IMR-90 (cell line): Measurements from ENCODE around the gene HOXD3. TPM values are rescaled to one million over a fixed set of nuclear protein-coding genes. Genes with fewer than 3 reads are reported as not detected.

Source experiments
- ATAC-seq: fragments of 200-7000 bp; cut with Tn5 transposase; 2 replicates; pipeline ENCODE4 v1.9.1; 2020; ENCODE audit warnings: low read depth, mild to moderate bottlenecking, moderate library complexity
- BruUV-seq: library from RNA; stranded (reverse); fragments of 400-500 nt; replicated peaks from 2 replicates; lab custom pipeline; 2021; lab: Mats Ljungman, UMichigan
- CTCF ChIA-PET: fragments of 300-600 bp; formaldehyde crosslinking; extraction: SDS; loops from one replicate; lab custom pipeline; 2021; ENCODE audit warnings: antibody characterized with exemption; lab: Yijun Ruan, JAX
- POLR2A ChIA-PET: fragments of 300-600 bp; sonication (Branson Sonifier 250); formaldehyde crosslinking; loops from one replicate; lab custom pipeline; 2022; ENCODE audit warnings: antibody characterized with exemption; ENCODE audit not compliant: unreplicated experiment; lab: Charles Lee
- DNase-seq: peaks from one replicate; pipeline ENCODE4 v3.0.0; 2013
- H2AFZ ChIP-seq: replicated peaks from 2 replicates; pipeline ENCODE3; 2013; ENCODE audit warnings: low read length, mild to moderate bottlenecking; ENCODE audit not compliant: poor library complexity
- H2AK5ac ChIP-seq: 2 replicates; pipeline ENCODE4 v1.6.1; 2013; ENCODE audit warnings: low read depth, low read length, inconsistent platforms
- H2AK9ac ChIP-seq: replicated peaks from 2 replicates; pipeline ENCODE3; 2013; ENCODE audit warnings: mild to moderate bottlenecking, low read depth, low read length, moderate library complexity; ENCODE audit not compliant: poor library complexity
- H2BK120ac ChIP-seq: 2 replicates; pipeline ENCODE4 v1.6.1; 2013; ENCODE audit warnings: low read depth, low read length, inconsistent platforms
- H2BK15ac ChIP-seq: 3 replicates; pipeline ENCODE4 v1.6.1; 2013; ENCODE audit warnings: low read depth, low read length, inconsistent platforms
- H2BK20ac ChIP-seq: 2 replicates; pipeline ENCODE4 v1.6.1; 2013; ENCODE audit warnings: low read depth, mild to moderate bottlenecking, inconsistent platforms, low read length, moderate library complexity
- H2BK5ac ChIP-seq: 2 replicates; pipeline ENCODE4 v1.6.1; 2013; ENCODE audit warnings: mild to moderate bottlenecking, low read depth, low read length, inconsistent platforms; ENCODE audit not compliant: poor library complexity, severe bottlenecking
- H3K14ac ChIP-seq: replicated peaks from 2 replicates; pipeline ENCODE4 v1.6.1; 2013; ENCODE audit warnings: low read depth, low read length, inconsistent platforms
- H3K18ac ChIP-seq: 2 replicates; pipeline ENCODE4 v1.6.1; 2013; ENCODE audit warnings: low read depth, low read length, control low read depth
- H3K23ac ChIP-seq: 2 replicates; pipeline ENCODE4 v1.6.1; 2013; ENCODE audit warnings: low read depth, low read length, inconsistent platforms
- H3K27ac ChIP-seq: 2 replicates; pipeline ENCODE4 v1.5.1; 2013; ENCODE audit warnings: mild to moderate bottlenecking, control low read depth, low read length; ENCODE audit not compliant: insufficient read depth
- H3K27me3 ChIP-seq: 2 replicates; pipeline ENCODE4 v1.6.1; 2013; ENCODE audit warnings: low read length; ENCODE audit not compliant: control insufficient read depth, insufficient read depth
- H3K36me3 ChIP-seq: 2 replicates; pipeline ENCODE4 v1.6.1; 2013; ENCODE audit warnings: low read length, mixed read lengths; ENCODE audit not compliant: control insufficient read depth, insufficient read depth
- H3K4ac ChIP-seq: 2 replicates; pipeline ENCODE4 v1.6.1; 2013; ENCODE audit warnings: low read depth, low read length, inconsistent platforms
- H3K4me1 ChIP-seq: 2 replicates; pipeline ENCODE4 v1.6.1; 2013; ENCODE audit warnings: low read length, mixed read lengths; ENCODE audit not compliant: control insufficient read depth, insufficient read depth
- H3K4me2 ChIP-seq: 2 replicates; pipeline ENCODE4 v1.6.1; 2013; ENCODE audit warnings: low read depth, mild to moderate bottlenecking, control low read depth, low read length, moderate library complexity
- H3K4me3 ChIP-seq: 2 replicates; pipeline ENCODE4 v1.5.1; 2013; ENCODE audit warnings: low read depth, mild to moderate bottlenecking, control low read depth, low read length, moderate library complexity; ENCODE audit not compliant: insufficient read depth
- H3K56ac ChIP-seq: 2 replicates; pipeline ENCODE4 v1.6.1; 2013; ENCODE audit warnings: low read length, inconsistent platforms; ENCODE audit not compliant: insufficient read depth; ENCODE audit errors: extremely low read depth
- H3K79me1 ChIP-seq, 2 experiments: 2 replicates each; pipeline ENCODE4 v1.6.1; 2013; ENCODE audit warnings: low read length in 2 of 2, inconsistent platforms in 1 of 2, low read depth in 1 of 2
- H3K9ac ChIP-seq: 2 replicates; pipeline ENCODE4 v1.6.1; 2013; ENCODE audit warnings: low read depth, low read length, control low read depth
- H3K9me1 ChIP-seq: 2 replicates; pipeline ENCODE4 v1.6.1; 2013; ENCODE audit warnings: low read length, inconsistent platforms; ENCODE audit not compliant: insufficient read depth
- H3K9me3 ChIP-seq: 2 replicates; pipeline ENCODE4 v1.6.1; 2013; ENCODE audit warnings: low read length; ENCODE audit not compliant: control insufficient read depth, insufficient read depth
- H4K20me1 ChIP-seq: 2 replicates; pipeline ENCODE4 v1.6.1; 2013; ENCODE audit warnings: low read length, inconsistent platforms; ENCODE audit not compliant: insufficient read depth
- H4K5ac ChIP-seq: 2 replicates; pipeline ENCODE4 v1.6.1; 2013; ENCODE audit warnings: mild to moderate bottlenecking, low read depth, low read length, control low read depth
- H4K8ac ChIP-seq, 2 experiments: 2 replicates each; pipeline ENCODE4 v1.6.1; 2013; ENCODE audit warnings: low read depth in 2 of 2, low read length in 2 of 2, control low read depth in 1 of 2, inconsistent platforms in 1 of 2
- H4K91ac ChIP-seq: 2 replicates; pipeline ENCODE4 v1.6.1; 2013; ENCODE audit warnings: low read depth, low read length, inconsistent platforms; ENCODE audit not compliant: insufficient read depth
- CHD1 ChIP-seq: IDR thresholded peaks from 2 replicates; pipeline ENCODE4 v1.6.1; 2012; ENCODE audit warnings: low read depth, low read length, improper control_type of control experiment
- FOS ChIP-seq: fragments of 150-350 bp; IDR thresholded peaks from 2 replicates; pipeline ENCODE4 v1.6.1; 2016; ENCODE audit warnings: low read depth, low read length
- MAZ ChIP-seq: IDR thresholded peaks from 2 replicates; pipeline ENCODE4 v1.6.1; 2012; ENCODE audit warnings: low read depth, mild to moderate bottlenecking, low read length, improper control_type of control experiment, moderate library complexity, borderline replicate concordance
- MXI1 ChIP-seq: IDR thresholded peaks from 2 replicates; pipeline ENCODE4 v1.6.1; 2012; ENCODE audit warnings: low read depth, mild to moderate bottlenecking, low read length, moderate library complexity, borderline replicate concordance
- NFE2L2 ChIP-seq: fragments of 150-350 bp; IDR thresholded peaks from 2 replicates; pipeline ENCODE4 v1.6.1; 2016; ENCODE audit warnings: low read depth, mild to moderate bottlenecking, low read length
- POLR2A ChIP-seq: IDR thresholded peaks from 2 replicates; pipeline ENCODE4 v1.6.1; 2012; ENCODE audit warnings: mild to moderate bottlenecking, low read depth, low read length
- RAD21 ChIP-seq: IDR thresholded peaks from 2 replicates; pipeline ENCODE4 v1.6.1; 2012; ENCODE audit warnings: low read length, improper control_type of control experiment
- RCOR1 ChIP-seq: IDR thresholded peaks from 2 replicates; pipeline ENCODE4 v1.6.1; 2012; ENCODE audit warnings: mild to moderate bottlenecking, low read length, improper control_type of control experiment; ENCODE audit not compliant: insufficient replicate concordance
- SMC3 ChIP-seq: fragments of 150-350 bp; IDR thresholded peaks from 2 replicates; pipeline ENCODE4 v1.6.1; 2016; ENCODE audit warnings: low read depth, mild to moderate bottlenecking, antibody characterized with exemption, low read length, moderate library complexity
- WGBS, 2 experiments: methylation state at CpG; one replicate each; pipeline versions ENCODE4 v1.1.5 to v1.1.7; 2013; ENCODE audit warnings: missing lambda C conversion rate in 2 of 2; ENCODE audit not compliant: insufficient read length in 1 of 2; ENCODE audit errors: extremely low coverage in 2 of 2; 5-methylcytosine and 5-hydroxymethylcytosine counted together
- dilution Hi-C: fragments of 300-500 bp; cut with HindIII; formaldehyde crosslinking; loops from one replicate; pipeline ENCODE4 v1.14.3; 2018; ENCODE audit warnings: low sequenced_read_pairs; ENCODE audit not compliant: unreplicated experiment
- in situ Hi-C: fragments of 300-500 bp; cut with MboI; formaldehyde crosslinking; loops from 3 replicates; pipeline ENCODE4 v1.14.3; 2019; ENCODE audit warnings: low sequenced_read_pairs, inconsistent platforms, mixed read lengths
- intact Hi-C: fragments of 100-400 bp; cut with micrococcal nuclease; formaldehyde crosslinking; loops from 2 replicates; pipeline ENCODE4 v1.10.0; 2022
- polyA plus RNA-seq, 3 experiments: library from polyadenylated mRNA; depleted of rRNA; stranded (reverse); fragments of >200 nt; gene quantifications; 2 replicates each; pipeline ENCODE4 v1.2.3, GENCODE V29; 2012; ENCODE audit warnings: low replicate concordance in 1 of 3
- total RNA-seq: library from RNA; depleted of rRNA; stranded (reverse); fragments of >200 nt; gene quantifications from 2 replicates; pipeline ENCODE4 v1.2.3, GENCODE V29; 2012
- TF ChIP-seq, protein P1 (sequence below): fragments of 150-350 bp; IDR thresholded peaks from 2 replicates; pipeline ENCODE4 v1.6.1; 2016; ENCODE audit warnings: low read depth, mild to moderate bottlenecking, low read length, moderate library complexity, borderline replicate concordance
- TF ChIP-seq, protein P2 (sequence below): conservative IDR thresholded peaks from 2 replicates; pipeline ENCODE4 v1.5.1; 2012; ENCODE audit warnings: mild to moderate bottlenecking, low read depth, low read length, improper control_type of control experiment
- TF ChIP-seq, protein P3 (sequence below): fragments of 150-350 bp; IDR thresholded peaks from 2 replicates; pipeline ENCODE4 v1.6.1; 2017; ENCODE audit warnings: mild to moderate bottlenecking, antibody characterized with exemption, low read length, low read depth

HOXD3 gene
- total and polyA plus RNA-seq, 2 of the 4 experiments (the other 2 are of a cell fraction) = not detected

DNA sequence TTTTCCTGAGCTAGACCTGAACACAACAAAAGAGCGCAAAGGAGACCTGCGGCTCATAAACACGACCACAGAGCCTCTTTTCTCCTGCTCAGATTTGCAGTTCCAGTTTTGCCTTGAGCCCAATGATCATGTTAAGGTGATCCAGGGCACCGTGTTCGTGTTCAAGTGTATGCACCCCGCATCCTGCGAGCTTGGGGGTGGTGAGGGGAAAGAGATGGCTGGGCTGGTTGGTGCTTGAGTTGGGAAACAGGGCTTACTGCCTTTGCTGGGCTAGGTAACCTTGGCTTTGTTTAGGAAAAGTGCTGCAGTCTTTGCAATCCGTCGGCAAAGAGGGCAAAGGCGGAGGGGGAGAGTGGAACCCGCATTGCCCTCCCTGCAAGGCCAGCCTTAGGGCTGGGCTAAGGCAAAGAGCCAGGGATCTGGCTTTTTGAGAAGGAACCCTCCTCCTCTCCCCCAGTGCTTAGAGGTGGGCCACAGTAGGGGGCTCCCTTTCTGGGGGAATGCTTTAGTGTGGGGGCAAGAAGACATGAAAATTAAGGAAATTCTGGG is 39.2 kb upstream of the HOXD3 start:
- DNase-seq (no peak), ATAC-seq (no peak)
- BruUV-seq = no TSS peak
- no peaks in the 10 kb centered on the region for H3K36me3 ChIP-seq
- H3K56ac ChIP-seq = no peak overlapping the region
- no peak overlapping the region for H3K4me3 ChIP-seq
- H3K18ac ChIP-seq = no peak overlapping the region
- no peak overlapping the region for H4K8ac ChIP-seq
- peaks cover 15% of the 10 kb centered on the region for H3K9me3 ChIP-seq
- intact Hi-C loops (no loop called here), in situ Hi-C loops (no loop called here), dilution Hi-C loops (no loop called here)
- no peak overlapping the region for H2BK120ac ChIP-seq
- no peak overlapping the region for H2BK20ac ChIP-seq
- 10% methylated on average over 4 of the region's 11 CpGs; no CpG with 5 or more reads in 1 of the 2 experiments for WGBS, 2 experiments
- no peaks in the 10 kb centered on the region for H3K79me1 ChIP-seq
- H3K27me3 ChIP-seq = peaks cover 94% of the 10 kb centered on the region
- TF ChIP-seq, protein P1, sequence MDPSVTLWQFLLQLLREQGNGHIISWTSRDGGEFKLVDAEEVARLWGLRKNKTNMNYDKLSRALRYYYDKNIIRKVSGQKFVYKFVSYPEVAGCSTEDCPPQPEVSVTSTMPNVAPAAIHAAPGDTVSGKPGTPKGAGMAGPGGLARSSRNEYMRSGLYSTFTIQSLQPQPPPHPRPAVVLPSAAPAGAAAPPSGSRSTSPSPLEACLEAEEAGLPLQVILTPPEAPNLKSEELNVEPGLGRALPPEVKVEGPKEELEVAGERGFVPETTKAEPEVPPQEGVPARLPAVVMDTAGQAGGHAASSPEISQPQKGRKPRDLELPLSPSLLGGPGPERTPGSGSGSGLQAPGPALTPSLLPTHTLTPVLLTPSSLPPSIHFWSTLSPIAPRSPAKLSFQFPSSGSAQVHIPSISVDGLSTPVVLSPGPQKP = no peak
- TF ChIP-seq, protein P2, sequence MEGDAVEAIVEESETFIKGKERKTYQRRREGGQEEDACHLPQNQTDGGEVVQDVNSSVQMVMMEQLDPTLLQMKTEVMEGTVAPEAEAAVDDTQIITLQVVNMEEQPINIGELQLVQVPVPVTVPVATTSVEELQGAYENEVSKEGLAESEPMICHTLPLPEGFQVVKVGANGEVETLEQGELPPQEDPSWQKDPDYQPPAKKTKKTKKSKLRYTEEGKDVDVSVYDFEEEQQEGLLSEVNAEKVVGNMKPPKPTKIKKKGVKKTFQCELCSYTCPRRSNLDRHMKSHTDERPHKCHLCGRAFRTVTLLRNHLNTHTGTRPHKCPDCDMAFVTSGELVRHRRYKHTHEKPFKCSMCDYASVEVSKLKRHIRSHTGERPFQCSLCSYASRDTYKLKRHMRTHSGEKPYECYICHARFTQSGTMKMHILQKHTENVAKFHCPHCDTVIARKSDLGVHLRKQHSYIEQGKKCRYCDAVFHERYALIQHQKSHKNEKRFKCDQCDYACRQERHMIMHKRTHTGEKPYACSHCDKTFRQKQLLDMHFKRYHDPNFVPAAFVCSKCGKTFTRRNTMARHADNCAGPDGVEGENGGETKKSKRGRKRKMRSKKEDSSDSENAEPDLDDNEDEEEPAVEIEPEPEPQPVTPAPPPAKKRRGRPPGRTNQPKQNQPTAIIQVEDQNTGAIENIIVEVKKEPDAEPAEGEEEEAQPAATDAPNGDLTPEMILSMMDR = no peak
- no peak for TF ChIP-seq MXI1
- TF ChIP-seq FOS = no peak
- no peak for TF ChIP-seq RCOR1
- TF ChIP-seq NFE2L2 = no peak
- TF ChIP-seq POLR2A = no peak
- TF ChIP-seq, protein P3, sequence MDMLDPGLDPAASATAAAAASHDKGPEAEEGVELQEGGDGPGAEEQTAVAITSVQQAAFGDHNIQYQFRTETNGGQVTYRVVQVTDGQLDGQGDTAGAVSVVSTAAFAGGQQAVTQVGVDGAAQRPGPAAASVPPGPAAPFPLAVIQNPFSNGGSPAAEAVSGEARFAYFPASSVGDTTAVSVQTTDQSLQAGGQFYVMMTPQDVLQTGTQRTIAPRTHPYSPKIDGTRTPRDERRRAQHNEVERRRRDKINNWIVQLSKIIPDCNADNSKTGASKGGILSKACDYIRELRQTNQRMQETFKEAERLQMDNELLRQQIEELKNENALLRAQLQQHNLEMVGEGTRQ = no peak
- no peak for TF ChIP-seq MAZ
- no peak for TF ChIP-seq CHD1
- no peak for TF ChIP-seq SMC3
- TF ChIP-seq RAD21 = no peak
- no peak overlapping the region for H2AK9ac ChIP-seq
- no peak overlapping the region for H3K4ac ChIP-seq
- no peak overlapping the region for H3K4me2 ChIP-seq
- H2AK5ac ChIP-seq = no peak overlapping the region
- H3K4me1 ChIP-seq = no peaks in the 10 kb centered on the region
- H2BK15ac ChIP-seq = no peak overlapping the region
- no peak overlapping the region for H3K9ac ChIP-seq
- peak overlapping the region; percentile 37 for H2AFZ ChIP-seq
- H4K20me1 ChIP-seq = no peaks in the 10 kb centered on the region
- no peak overlapping the region for H4K91ac ChIP-seq
- no peak overlapping the region for H3K14ac ChIP-seq
- ChIA-PET CTCF (no interaction called here), POLR2A (no interaction called here)
- no peak overlapping the region for H3K23ac ChIP-seq
- H2BK5ac ChIP-seq = no peak overlapping the region
- no peak overlapping the region for H3K27ac ChIP-seq
- no peak overlapping the region for H4K5ac ChIP-seq
- H3K9me1 ChIP-seq = no peaks in the 10 kb centered on the region
